ENCODE data around the gene OAT. TPM values are rescaled to one million over a fixed set of nuclear protein-coding genes. Genes with fewer than 3 reads are reported as not detected.

Gene OAT
- total and polyA plus RNA-seq, 7 donors: 37.9 to 147 (median 117) TPM

GRCh38 chr10:124378881-124379471 is 39.7 kb downstream of the OAT start:
- intact Hi-C loops (cut with DNase I): no loop called here
- Histone ChIP-seq H3K36me3 (no peaks in the 10 kb centered on the region), H3K27ac (no peak overlapping the region), H3K4me3 (no peak overlapping the region), H3K9me3 (no peaks in the 10 kb centered on the region), H3K27me3 (peaks cover 0 to 6% (median 0%) of the 10 kb centered on the region in 3 donors), H3K4me1 (no peaks in the 10 kb centered on the region)
- WGBS, 2 donors: 84 to 89% methylated on average over 16 of the region's 16 CpGs
- DNase-seq: peak; percentile 58
- TF ChIP-seq EP300 (IDR thresholded peaks at IDR 0.05) (no peak), POLR2A (IDR thresholded peaks at IDR 0.05) (no peak), CTCF (IDR thresholded peaks at IDR 0.05) (no peak), POLR2AphosphoS5 (IDR thresholded peaks at IDR 0.05) (no peak)

DNA sequence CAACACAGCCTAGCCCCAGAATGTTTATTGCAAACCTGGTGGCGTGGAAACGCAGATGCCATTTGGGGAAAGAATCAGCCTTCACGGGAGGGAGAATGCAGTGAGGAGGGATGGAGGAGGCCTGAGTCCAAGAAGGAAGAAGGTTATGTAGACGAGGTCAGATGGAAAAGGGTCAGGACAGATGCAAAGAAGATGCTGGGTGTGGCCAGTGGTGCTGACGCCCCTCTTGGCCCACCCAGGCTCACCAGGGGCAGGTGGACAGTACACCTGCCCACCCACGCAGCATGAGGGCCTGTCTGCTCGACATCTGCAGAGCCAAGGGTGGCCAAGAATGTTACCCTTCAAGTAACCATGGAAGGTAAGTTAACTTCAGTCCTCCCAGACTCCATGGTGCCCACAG is 40.5 kb downstream of the OAT start:
- TF ChIP-seq POLR2AphosphoS5 (IDR thresholded peaks at IDR 0.05): no peak
- no peak for TF ChIP-seq POLR2A (IDR thresholded peaks at IDR 0.05)
- no peak for TF ChIP-seq CTCF (IDR thresholded peaks at IDR 0.05)
- no peak for TF ChIP-seq EP300 (IDR thresholded peaks at IDR 0.05)
- intact Hi-C loops (cut with DNase I): no loop called here
- WGBS, 2 donors: 68 to 86% methylated on average over 7 of the region's 7 CpGs

DNA sequence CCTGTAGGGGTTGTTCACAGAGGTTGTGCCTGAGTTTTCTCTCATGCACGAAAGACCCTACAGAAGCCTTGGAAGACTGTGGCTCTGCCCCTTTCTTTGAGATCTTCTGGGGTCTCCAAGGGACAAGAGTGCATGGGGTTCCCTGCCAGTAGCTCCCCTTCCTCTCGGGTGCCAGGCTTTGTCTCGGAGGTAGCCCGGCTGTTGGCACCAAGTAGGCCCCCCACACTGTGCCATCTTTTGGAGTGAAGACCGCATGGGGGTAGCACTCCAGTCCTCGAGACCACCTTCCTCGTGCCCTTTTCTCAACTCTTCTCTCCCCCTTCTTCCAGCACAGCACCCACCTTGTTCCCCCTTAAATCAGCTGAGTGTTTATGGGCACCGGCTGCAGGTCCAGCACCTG is 41.6 kb downstream of the OAT start:
- 85 to 93% methylated on average over 8 of the region's 8 CpGs for WGBS, 2 donors
- intact Hi-C loops (cut with DNase I): no loop called here
- Histone ChIP-seq H3K4me3 (no peak overlapping the region), H3K9me3 (no peaks in the 10 kb centered on the region), H3K36me3 (no peaks in the 10 kb centered on the region), H3K4me1 (no peaks in the 10 kb centered on the region), H3K27me3 (peaks cover 0 to 3% (median 0%) of the 10 kb centered on the region in 3 donors), H3K27ac (no peak overlapping the region)
- TF ChIP-seq CTCF (IDR thresholded peaks at IDR 0.05): no peak
- TF ChIP-seq EP300 (IDR thresholded peaks at IDR 0.05): no peak
- no peak for TF ChIP-seq POLR2A (IDR thresholded peaks at IDR 0.05)
- TF ChIP-seq POLR2AphosphoS5 (IDR thresholded peaks at IDR 0.05): no peak
- peak; percentile 35 for DNase-seq

More for the DNA sequence above, 40.5 kb downstream of the OAT start:
- Histone ChIP-seq H3K4me1 (no peaks in the 10 kb centered on the region), H3K27me3 (peaks cover 0 to 6% (median 0%) of the 10 kb centered on the region in 3 donors), H3K9me3 (no peaks in the 10 kb centered on the region), H3K27ac (no peak overlapping the region), H3K36me3 (no peaks in the 10 kb centered on the region), H3K4me3 (no peak overlapping the region)
- peak; percentile 40 for DNase-seq

DNA sequence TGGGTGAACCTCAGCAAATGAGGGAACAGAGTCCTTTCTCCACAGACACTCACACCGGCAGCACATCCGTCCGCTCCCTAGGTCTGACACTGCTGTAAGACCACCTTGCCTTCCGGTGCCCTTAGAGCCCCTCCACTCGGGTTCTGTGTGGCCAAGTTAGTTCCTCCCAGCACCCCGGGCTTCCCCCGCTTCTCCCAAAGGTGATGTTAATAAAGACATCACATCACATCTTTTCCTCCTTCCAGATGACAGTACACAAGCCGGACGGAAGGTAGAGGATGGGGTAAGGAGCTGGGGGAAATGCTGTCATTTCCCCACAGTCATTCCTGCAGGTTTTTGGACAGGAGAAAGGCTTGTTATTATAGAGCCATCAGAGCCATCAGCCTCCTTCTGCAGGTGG is 42.3 kb downstream of the OAT start:
- H3K27ac ChIP-seq: no peak overlapping the region
- DNase-seq: peak; percentile 28
- no peaks in the 10 kb centered on the region for H3K9me3 ChIP-seq
- H3K4me1 ChIP-seq: no peaks in the 10 kb centered on the region
- no peak overlapping the region for H3K4me3 ChIP-seq
- peaks cover 0 to 3% (median 0%) of the 10 kb centered on the region in 3 donors for H3K27me3 ChIP-seq
- 87 to 89% methylated on average over 9 of the region's 9 CpGs for WGBS, 2 donors
- H3K36me3 ChIP-seq: no peaks in the 10 kb centered on the region
- TF ChIP-seq CTCF (IDR thresholded peaks at IDR 0.05) (no peak), EP300 (IDR thresholded peaks at IDR 0.05) (no peak), POLR2AphosphoS5 (IDR thresholded peaks at IDR 0.05) (no peak), POLR2A (IDR thresholded peaks at IDR 0.05) (no peak)
- intact Hi-C loops (cut with DNase I): no loop called here

GRCh38 chr10:124375691-124376090 is 43.0 kb downstream of the OAT start:
- intact Hi-C loops (cut with DNase I): no loop called here
- H3K27me3 ChIP-seq: peaks cover 0 to 1% (median 0%) of the 10 kb centered on the region in 3 donors
- H3K4me3 ChIP-seq: no peak overlapping the region
- peak; percentile 40 for DNase-seq
- no peak for TF ChIP-seq POLR2A (IDR thresholded peaks at IDR 0.05)
- TF ChIP-seq EP300 (IDR thresholded peaks at IDR 0.05): no peak
- no peak for TF ChIP-seq POLR2AphosphoS5 (IDR thresholded peaks at IDR 0.05)
- TF ChIP-seq CTCF (IDR thresholded peaks at IDR 0.05): no peak
- no peak overlapping the region for H3K27ac ChIP-seq
- 89 to 94% methylated on average over 11 of the region's 11 CpGs for WGBS, 2 donors
- no peaks in the 10 kb centered on the region for H3K9me3 ChIP-seq
- no peaks in the 10 kb centered on the region for H3K4me1 ChIP-seq
- H3K36me3 ChIP-seq: no peaks in the 10 kb centered on the region
